RWPE2 (cell line): ENCODE data around the gene TARBP2.

Experiments
- ATAC-seq: fragments of 200-7000 bp; cut with Tn5 transposase; 3 replicates; pipeline ENCODE4 v1.9.1; 2021; ENCODE audit warnings: low read depth
- DNase-seq: peaks from one replicate; pipeline ENCODE4 v3.0.0-alpha.2; 2020; ENCODE audit warnings: low spot score
- H3K27ac ChIP-seq: fragments of 450-650 bp; 2 replicates; pipeline ENCODE4 v1.5.1; 2017; ENCODE audit warnings: mild to moderate bottlenecking; ENCODE audit not compliant: poor library complexity, severe bottlenecking
- H3K27me3 ChIP-seq: fragments of 250-450 bp; sonication (Bioruptor Pico); 2 replicates; pipeline ENCODE4 v1.5.1; 2021; ENCODE audit warnings: mild to moderate bottlenecking, moderate library complexity; ENCODE audit not compliant: insufficient read depth, poor library complexity, severe bottlenecking
- H3K36me3 ChIP-seq: fragments of 250-450 bp; sonication (Bioruptor Pico); 2 replicates; pipeline ENCODE4 v1.5.1; 2020; ENCODE audit warnings: low read depth, mild to moderate bottlenecking, moderate library complexity
- H3K4me1 ChIP-seq: fragments of 250-450 bp; sonication (Bioruptor Pico); 2 replicates; pipeline ENCODE4 v1.5.1; 2021; ENCODE audit warnings: mild to moderate bottlenecking, moderate library complexity; ENCODE audit not compliant: insufficient read depth, poor library complexity, severe bottlenecking
- H3K4me3 ChIP-seq: fragments of 250-450 bp; sonication (Bioruptor Pico); 2 replicates; pipeline ENCODE4 v1.5.1; 2021; ENCODE audit warnings: mild to moderate bottlenecking, moderate library complexity; ENCODE audit not compliant: severe bottlenecking
- H3K9me3 ChIP-seq: fragments of 250-450 bp; sonication (Bioruptor Pico); 2 replicates; pipeline ENCODE4 v1.5.1; 2021; ENCODE audit warnings: mild to moderate bottlenecking, moderate library complexity; ENCODE audit not compliant: severe bottlenecking
- TF ChIP-seq, protein P1 (sequence below): fragments of 450-650 bp; IDR thresholded peaks from one replicate; pipeline ENCODE4 v1.5.1; 2017; ENCODE audit warnings: mild to moderate bottlenecking, moderate library complexity; ENCODE audit not compliant: poor library complexity, severe bottlenecking

The TARBP2 gene

DNA sequence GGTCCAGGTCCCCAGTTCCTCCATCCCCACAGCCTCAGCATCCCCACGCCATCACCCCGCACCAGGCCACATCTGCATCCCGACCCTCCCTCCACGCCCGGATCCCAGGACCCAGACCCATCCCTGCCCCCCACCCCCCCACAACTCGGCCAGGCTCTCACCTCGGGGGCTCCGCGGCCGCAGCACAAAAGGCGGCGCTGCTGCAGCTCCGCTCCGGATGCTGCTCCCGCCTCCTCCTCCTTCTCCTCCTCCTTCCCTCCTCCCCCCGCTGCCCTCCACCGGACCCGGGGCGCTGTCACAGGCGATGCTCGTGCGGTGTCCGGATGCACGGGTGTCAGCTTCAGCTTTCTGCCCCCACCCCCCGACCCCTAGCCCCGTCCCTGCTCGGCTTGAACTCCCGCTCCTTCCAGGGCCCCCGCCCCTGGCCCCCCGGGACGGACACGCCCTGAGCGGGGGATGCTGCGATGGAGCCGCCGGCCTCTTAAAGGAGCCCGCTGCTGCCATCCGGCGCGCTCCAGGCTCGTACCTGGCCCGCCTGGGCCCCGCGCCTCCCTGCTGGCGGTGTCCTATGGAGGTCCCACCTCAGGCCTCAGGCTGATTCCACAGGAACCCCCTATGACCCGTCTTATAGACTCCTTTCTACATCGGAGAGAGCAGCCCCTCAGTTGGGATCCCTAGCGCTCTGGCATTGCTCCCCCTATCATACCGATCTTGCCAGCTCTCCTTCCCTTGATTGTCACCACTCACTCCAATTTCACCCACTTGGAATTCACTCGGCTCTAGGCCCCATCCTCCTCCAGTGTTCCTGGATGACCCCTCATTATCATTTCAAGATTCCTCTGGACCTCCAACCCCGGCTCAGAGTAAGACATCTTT, 1.6 kb upstream of the TARBP2 start, which contains the start of gene MAP3K12:
Gene MAP3K12 (minus strand): TSS at position 193 of the 876 bp plus-strand sequence. CDS start 12,067 bp downstream, outside the sequence.
- DNase-seq = no peak
- Histone ChIP-seq H3K4me3 (peak within 1 kb of the TSS; percentile 58), H3K4me1 (peaks cover 3% of the 10 kb centered on the region), H3K36me3 (no peaks in the 10 kb centered on the region), H3K9me3 (no peaks in the 10 kb centered on the region), H3K27ac (peak within 1 kb of the TSS; percentile 68), H3K27me3 (no peaks in the 10 kb centered on the region)
- TF ChIP-seq, protein P1, sequence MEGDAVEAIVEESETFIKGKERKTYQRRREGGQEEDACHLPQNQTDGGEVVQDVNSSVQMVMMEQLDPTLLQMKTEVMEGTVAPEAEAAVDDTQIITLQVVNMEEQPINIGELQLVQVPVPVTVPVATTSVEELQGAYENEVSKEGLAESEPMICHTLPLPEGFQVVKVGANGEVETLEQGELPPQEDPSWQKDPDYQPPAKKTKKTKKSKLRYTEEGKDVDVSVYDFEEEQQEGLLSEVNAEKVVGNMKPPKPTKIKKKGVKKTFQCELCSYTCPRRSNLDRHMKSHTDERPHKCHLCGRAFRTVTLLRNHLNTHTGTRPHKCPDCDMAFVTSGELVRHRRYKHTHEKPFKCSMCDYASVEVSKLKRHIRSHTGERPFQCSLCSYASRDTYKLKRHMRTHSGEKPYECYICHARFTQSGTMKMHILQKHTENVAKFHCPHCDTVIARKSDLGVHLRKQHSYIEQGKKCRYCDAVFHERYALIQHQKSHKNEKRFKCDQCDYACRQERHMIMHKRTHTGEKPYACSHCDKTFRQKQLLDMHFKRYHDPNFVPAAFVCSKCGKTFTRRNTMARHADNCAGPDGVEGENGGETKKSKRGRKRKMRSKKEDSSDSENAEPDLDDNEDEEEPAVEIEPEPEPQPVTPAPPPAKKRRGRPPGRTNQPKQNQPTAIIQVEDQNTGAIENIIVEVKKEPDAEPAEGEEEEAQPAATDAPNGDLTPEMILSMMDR = peak; percentile 20
- peak; percentile 16; the same call in 2 of the 3 replicates for ATAC-seq

DNA sequence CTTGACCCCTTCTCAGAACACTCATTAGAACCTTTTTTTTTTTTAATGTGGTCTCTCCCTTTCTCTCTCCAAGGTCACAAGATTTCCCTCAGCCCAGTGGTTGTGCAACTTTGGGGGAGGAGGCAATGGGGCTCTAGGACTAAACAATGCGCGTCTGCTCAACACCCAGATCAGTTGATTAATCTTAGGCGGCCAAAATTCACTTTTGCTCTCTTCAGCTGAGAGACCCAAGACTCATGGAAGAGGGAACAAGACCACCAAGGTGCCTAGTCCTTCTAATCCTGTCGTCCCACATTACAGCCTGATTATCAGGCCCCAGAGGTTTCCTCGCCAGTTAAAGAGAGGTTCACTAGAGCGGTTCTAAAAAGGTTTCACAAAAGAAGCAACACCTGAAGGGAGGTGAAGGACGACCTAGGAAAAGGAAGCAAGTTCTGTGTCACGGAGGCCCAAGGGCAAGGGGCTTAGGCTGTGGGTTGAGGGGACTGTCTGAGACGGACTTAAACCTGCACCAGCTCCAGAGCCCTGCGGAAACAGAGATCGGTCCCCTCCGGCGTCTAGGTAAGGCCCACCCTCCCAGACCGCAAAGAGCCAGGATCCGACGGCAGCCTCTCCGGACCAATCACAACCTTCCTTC, 824 bp upstream of the TARBP2 start:
- ATAC-seq (peak; percentile 64), DNase-seq (no peak)
- Histone ChIP-seq H3K27ac (peak overlapping the region; percentile 68), H3K36me3 (no peaks in the 10 kb centered on the region), H3K4me3 (peak overlapping the region; percentile 58), H3K27me3 (no peaks in the 10 kb centered on the region), H3K9me3 (no peaks in the 10 kb centered on the region), H3K4me1 (peaks cover 3% of the 10 kb centered on the region)
- TF ChIP-seq, protein P1 = no peak

DNA sequence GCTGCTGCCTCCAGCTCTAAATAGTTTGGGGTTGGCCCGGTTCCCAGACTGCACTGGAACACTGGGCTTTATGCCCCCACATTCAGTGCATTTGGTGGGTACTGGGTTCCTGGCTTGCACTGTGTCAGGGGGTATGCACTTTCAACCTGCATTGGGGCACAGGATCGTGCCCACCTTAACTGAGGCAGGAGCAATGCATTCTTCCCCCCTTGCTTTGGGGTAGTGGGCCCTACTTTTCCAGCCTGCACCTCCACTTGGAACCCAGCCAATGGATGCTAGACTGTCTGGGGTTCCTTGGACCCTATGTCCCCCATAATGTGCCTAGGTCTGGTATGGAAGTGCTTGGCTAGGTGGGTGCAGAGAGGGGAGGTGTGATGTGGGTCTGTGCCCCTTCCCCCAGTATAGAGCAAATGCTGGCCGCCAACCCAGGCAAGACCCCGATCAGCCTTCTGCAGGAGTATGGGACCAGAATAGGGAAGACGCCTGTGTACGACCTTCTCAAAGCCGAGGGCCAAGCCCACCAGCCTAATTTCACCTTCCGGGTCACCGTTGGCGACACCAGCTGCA, 615 bp downstream of the TARBP2 start:
- TF ChIP-seq, protein P1 = no peak
- ATAC-seq = no peak
- peaks cover 3% of the 10 kb centered on the region for H3K4me1 ChIP-seq
- H3K27ac ChIP-seq = peak overlapping the region; percentile 68
- no peaks in the 10 kb centered on the region for H3K27me3 ChIP-seq
- no peak for DNase-seq
- peak overlapping the region; percentile 58 for H3K4me3 ChIP-seq
- no peaks in the 10 kb centered on the region for H3K9me3 ChIP-seq
- H3K36me3 ChIP-seq = 0 out of 2 replicates have a peak, but pooled peaks cover 4% of the 10 kb centered on the region

DNA sequence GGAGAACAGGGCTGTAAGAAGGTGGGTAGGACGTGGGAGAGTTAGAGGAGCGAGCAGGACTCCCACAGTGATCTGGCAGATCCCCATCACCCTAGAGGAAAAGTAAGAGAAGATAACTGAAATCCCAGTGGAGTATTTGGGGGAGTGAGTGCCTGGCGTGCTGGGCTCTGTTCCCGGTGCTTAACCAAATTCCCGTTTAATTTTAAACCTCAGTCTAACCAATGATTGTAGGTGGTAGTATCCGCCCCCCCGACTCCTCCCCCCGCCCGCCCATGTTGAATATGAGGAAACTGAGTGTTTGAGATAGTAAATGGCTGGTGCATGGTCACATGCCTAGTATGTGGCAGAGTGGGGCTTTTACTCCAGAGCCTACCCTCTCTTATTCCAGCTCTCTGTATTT, 1.2 kb downstream of the TARBP2 start:
- Histone ChIP-seq H3K36me3 (peaks cover 4% of the 10 kb centered on the region; the same call in 1 of the 2 replicates), H3K27ac (peak overlapping the region; percentile 68), H3K9me3 (no peaks in the 10 kb centered on the region), H3K4me3 (no peak overlapping the region), H3K27me3 (no peaks in the 10 kb centered on the region), H3K4me1 (peaks cover 3% of the 10 kb centered on the region)
- TF ChIP-seq, protein P1 = no peak
- no peak for DNase-seq
- no peak for ATAC-seq
